Cardiac atrium fibroblast (primary cell): ENCODE measurements around the gene ARHGAP6. TPM values are rescaled to one million over a fixed set of nuclear protein-coding genes. Genes with fewer than 3 reads are reported as not detected.

Source experiments
- total RNA-seq: library from RNA; depleted of rRNA; stranded (reverse); fragments of >200 nt; gene quantifications from 2 replicates; pipeline ENCODE4 v1.2.3, GENCODE V29; 2015

The ARHGAP6 gene, protein sequence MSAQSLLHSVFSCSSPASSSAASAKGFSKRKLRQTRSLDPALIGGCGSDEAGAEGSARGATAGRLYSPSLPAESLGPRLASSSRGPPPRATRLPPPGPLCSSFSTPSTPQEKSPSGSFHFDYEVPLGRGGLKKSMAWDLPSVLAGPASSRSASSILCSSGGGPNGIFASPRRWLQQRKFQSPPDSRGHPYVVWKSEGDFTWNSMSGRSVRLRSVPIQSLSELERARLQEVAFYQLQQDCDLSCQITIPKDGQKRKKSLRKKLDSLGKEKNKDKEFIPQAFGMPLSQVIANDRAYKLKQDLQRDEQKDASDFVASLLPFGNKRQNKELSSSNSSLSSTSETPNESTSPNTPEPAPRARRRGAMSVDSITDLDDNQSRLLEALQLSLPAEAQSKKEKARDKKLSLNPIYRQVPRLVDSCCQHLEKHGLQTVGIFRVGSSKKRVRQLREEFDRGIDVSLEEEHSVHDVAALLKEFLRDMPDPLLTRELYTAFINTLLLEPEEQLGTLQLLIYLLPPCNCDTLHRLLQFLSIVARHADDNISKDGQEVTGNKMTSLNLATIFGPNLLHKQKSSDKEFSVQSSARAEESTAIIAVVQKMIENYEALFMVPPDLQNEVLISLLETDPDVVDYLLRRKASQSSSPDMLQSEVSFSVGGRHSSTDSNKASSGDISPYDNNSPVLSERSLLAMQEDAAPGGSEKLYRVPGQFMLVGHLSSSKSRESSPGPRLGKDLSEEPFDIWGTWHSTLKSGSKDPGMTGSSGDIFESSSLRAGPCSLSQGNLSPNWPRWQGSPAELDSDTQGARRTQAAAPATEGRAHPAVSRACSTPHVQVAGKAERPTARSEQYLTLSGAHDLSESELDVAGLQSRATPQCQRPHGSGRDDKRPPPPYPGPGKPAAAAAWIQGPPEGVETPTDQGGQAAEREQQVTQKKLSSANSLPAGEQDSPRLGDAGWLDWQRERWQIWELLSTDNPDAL (N-terminal part only)
- 19.8 and 33.0 TPM in 2 replicates for total RNA-seq

GRCh38 chrX:11665168-11666111, at the start of gene ARHGAP6:
ARHGAP6 (minus strand) TSS chrX:11665920; CDS start chrX:11664828, 1,092 bp downstream.

GRCh38 chrX:11293113-11293512, 372.6 kb downstream of the ARHGAP6 start, which contains the start of gene AMELX:
AMELX (plus strand) TSS chrX:11293413; CDS start chrX:11294789, 1,376 bp downstream.

DNA sequence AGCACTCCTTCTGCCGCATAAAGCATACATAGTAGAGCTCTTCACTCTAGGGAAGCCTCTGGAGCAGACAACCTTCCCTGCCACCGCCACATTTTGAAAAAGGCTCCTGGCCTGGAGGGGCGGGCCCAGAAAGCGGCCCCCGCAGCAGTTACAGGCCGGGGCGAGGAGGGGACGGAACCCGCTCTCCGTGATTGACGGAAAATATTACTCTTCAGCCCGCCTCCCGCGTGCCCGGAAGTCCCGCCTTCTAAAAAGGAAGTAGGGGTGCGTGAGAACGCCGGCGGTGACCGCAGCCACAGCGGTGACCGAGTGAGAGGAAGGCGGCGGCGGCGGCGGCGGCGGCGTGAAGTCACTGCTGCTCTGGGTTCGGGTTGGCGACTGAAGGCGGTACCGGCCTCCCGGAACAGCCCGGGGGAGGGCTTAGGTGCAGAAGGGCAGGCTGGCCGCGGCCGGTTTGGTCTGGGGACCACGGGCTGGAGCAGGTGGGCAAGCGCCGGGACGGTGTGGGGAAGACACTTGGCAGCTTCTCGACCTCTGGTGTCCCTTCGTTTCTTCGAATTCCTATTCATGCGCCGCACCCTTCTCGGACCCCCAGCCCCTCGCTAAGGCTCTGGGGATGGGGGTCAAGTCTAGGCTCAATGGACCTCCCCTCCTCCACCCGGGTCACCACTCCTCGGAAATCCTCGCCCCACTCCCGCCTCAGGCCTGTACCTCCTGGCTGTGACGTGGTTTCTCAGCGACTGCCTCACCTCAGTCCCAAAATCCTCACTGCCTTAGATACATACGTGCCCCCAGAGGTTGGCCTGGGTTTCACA, 554.5 kb downstream of the ARHGAP6 start, which contains the start of gene HCCS:
Gene HCCS, plus strand, starts transcription at position 296 of the 815 bp plus-strand sequence. CDS start 729 bp downstream, outside the sequence.

Other genes with a start within 250 kb of the ARHGAP6 start
- 22.4 and 33.6 TPM in 2 replicates for gene MSL3, start 92.3 kb upstream of the ARHGAP6 start, total RNA-seq